Body of pancreas (tissue), 4 donors: Measurements from ENCODE around the gene PPP2R5A. TPM values are rescaled to one million over a fixed set of nuclear protein-coding genes. Genes with fewer than 3 reads are reported as not detected.
A peak's percentile ranks its signal among the peaks of the same experiment; 100 is the strongest.

Experiments
- ATAC-seq: fragments of 150-250 bp; one replicate; pipeline ENCODE4 v1.9.1; 2016
- DNase-seq, 4 donors: peaks; one replicate each; pipeline ENCODE4 v3.0.0-alpha.2; 2019
- H3K27ac ChIP-seq, 4 donors: fragments of 200-600 bp; sonication (generic); 1 replicate in 3 of 4; 2 replicates in 1 of 4; pipeline versions ENCODE4 v1.5.1 to v1.6.1; 2016 to 2019; ENCODE audit warnings: mild to moderate bottlenecking in 1 of 4, mixed read lengths in 1 of 4, moderate library complexity in 1 of 4
- H3K27me3 ChIP-seq, 2 donors: fragments of 200-600 bp; sonication (generic); one replicate each; pipeline ENCODE4 v1.6.0; 2016; ENCODE audit warnings: mild to moderate bottlenecking in 1 of 2
- H3K36me3 ChIP-seq, 2 donors: fragments of 200-600 bp; sonication (generic); replicated peaks in 1 of 2; 2 replicates each; pipeline ENCODE4 v1.5.1; 2016; ENCODE audit warnings: low read depth in 2 of 2; ENCODE audit not compliant: insufficient read depth in 1 of 2
- H3K4me1 ChIP-seq: fragments of 200-600 bp; sonication (generic); one replicate; pipeline ENCODE4 v1.6.0; 2016
- H3K4me3 ChIP-seq, 2 donors: fragments of 200-600 bp; sonication (generic); 1 replicate in 1 of 2; 2 replicates in 1 of 2; pipeline ENCODE4 v1.5.1; 2016 to 2019
- H3K9me3 ChIP-seq, 3 donors: fragments of 200-600 bp; sonication (generic); 1 replicate in 2 of 3; 2 replicates in 1 of 3; pipeline ENCODE4 v1.5.1; 2016
- CTCF ChIP-seq, 7 experiments: fragments of 450-650 bp in 4 of 7; fragments of 200-600 bp in 3 of 7; sonication (generic) in 3 of 7; IDR thresholded peaks; one replicate each; pipeline ENCODE4 v1.5.1; 2016 to 2019; ENCODE audit warnings: antibody characterized with exemption in 7 of 7
- POLR2A ChIP-seq, 3 donors: fragments of 450-650 bp; IDR thresholded peaks; one replicate each; pipeline ENCODE4 v1.6.1; 2016; ENCODE audit warnings: antibody characterized with exemption in 3 of 3, mild to moderate bottlenecking in 2 of 3
- WGBS, 2 donors: methylation state at CpG; one replicate each; pipeline ENCODE4 v1.1.5; 2017; 5-methylcytosine and 5-hydroxymethylcytosine counted together
- intact Hi-C: fragments of 100-400 bp; cut with DNase I; formaldehyde crosslinking; loops from one replicate; pipeline ENCODE4 v1.15.1; 2023
- total RNA-seq, 2 donors: library from RNA; depleted of rRNA; stranded (reverse); fragments of >200 nt; gene quantifications; one replicate each; pipeline ENCODE4 v1.1.0, GENCODE V29; 2016

The PPP2R5A gene
- total RNA-seq, 2 donors from 2014 or later, result 30.3 to 32.7 TPM

GRCh38 chr1:212238552-212238951 is 46.7 kb upstream of the PPP2R5A start:
- Histone ChIP-seq H3K4me1 (peaks cover 58% of the 10 kb centered on the region), H3K9me3 (no peaks in the 10 kb centered on the region), H3K27ac (peak overlapping the region; percentile 13 to 73 (median 56)), H3K36me3 (no peaks in the 10 kb centered on the region), H3K4me3 (no peak overlapping the region), H3K27me3 (no peaks in the 10 kb centered on the region)
- TF ChIP-seq CTCF (IDR thresholded peaks at IDR 0.05) (no peak), POLR2A (IDR thresholded peaks at IDR 0.05) (no peak)
- DNase-seq (peak in 3 of 4 donors; percentile 53 to 61 (median 53)), ATAC-seq (peak; percentile 63)
- intact Hi-C loops, result no loop called here
- 19 to 30% methylated on average over 4 of the region's 4 CpGs for WGBS, 2 donors

- TF ChIP-seq POLR2A (IDR thresholded peaks at IDR 0.05) (no peak), CTCF (IDR thresholded peaks at IDR 0.05) (no peak)
- intact Hi-C loops, result no loop called here
- no peak for DNase-seq
- no peak overlapping the region for H3K27ac ChIP-seq
- 83 to 88% methylated on average over 2 of the region's 2 CpGs for WGBS, 2 donors
- H3K4me1 ChIP-seq, result peaks cover 43% of the 10 kb centered on the region
- no peak overlapping the region for H3K4me3 ChIP-seq
- no peaks in the 10 kb centered on the region for H3K27me3 ChIP-seq
- H3K9me3 ChIP-seq, result no peaks in the 10 kb centered on the region
- no peak for ATAC-seq
- no peaks in the 10 kb centered on the region for H3K36me3 ChIP-seq
These were observed 43.7 kb upstream of the PPP2R5A start for GRCh38 chr1:212241501-212241900.

- Histone ChIP-seq H3K36me3 (no peaks in the 10 kb centered on the region), H3K27me3 (no peaks in the 10 kb centered on the region), H3K4me1 (peaks cover 39% of the 10 kb centered on the region), H3K9me3 (no peaks in the 10 kb centered on the region), H3K27ac (peak overlapping the region in 2 of 4 donors; percentile 42 to 52), H3K4me3 (no peak overlapping the region)
- WGBS, 2 donors, result 94 to 95% methylated on average over 4 of the region's 4 CpGs
- ATAC-seq (no peak), DNase-seq (no peak)
- TF ChIP-seq POLR2A (IDR thresholded peaks at IDR 0.05), result no peak
- TF ChIP-seq CTCF (IDR thresholded peaks at IDR 0.05), result no peak
- intact Hi-C loops, result no loop called here
These were observed 43.3 kb upstream of the PPP2R5A start for GRCh38 chr1:212241957-212242287.

- intact Hi-C loops, result no loop called here
- no peaks in the 10 kb centered on the region for H3K27me3 ChIP-seq
- DNase-seq (no peak), ATAC-seq (peak; percentile 19)
- H3K27ac ChIP-seq, result peak overlapping the region in 2 of 4 donors; percentile 42 to 52
- H3K36me3 ChIP-seq, result no peaks in the 10 kb centered on the region
- no peak for TF ChIP-seq POLR2A (IDR thresholded peaks at IDR 0.05)
- H3K4me1 ChIP-seq, result peaks cover 34% of the 10 kb centered on the region
- H3K9me3 ChIP-seq, result no peaks in the 10 kb centered on the region
- 43 to 55% methylated on average over 11 of the region's 11 CpGs for WGBS, 2 donors
- H3K4me3 ChIP-seq, result no peak overlapping the region
These were observed 42.8 kb upstream of the PPP2R5A start for GRCh38 chr1:212242288-212242984.

- no peaks in the 10 kb centered on the region for H3K27me3 ChIP-seq
- H3K4me1 ChIP-seq, result peaks cover 29% of the 10 kb centered on the region
- intact Hi-C loops, result no loop called here
- no peak for TF ChIP-seq CTCF (IDR thresholded peaks at IDR 0.05)
- no peak for TF ChIP-seq POLR2A (IDR thresholded peaks at IDR 0.05)
- no peak for DNase-seq
- no peaks in the 10 kb centered on the region for H3K36me3 ChIP-seq
- WGBS, 2 donors, result 83 to 100% methylated on average over 1 of the region's 1 CpG
- H3K4me3 ChIP-seq, result no peak overlapping the region
- peak overlapping the region in 2 of 4 donors; percentile 42 to 52 for H3K27ac ChIP-seq
- no peak for ATAC-seq
- no peaks in the 10 kb centered on the region for H3K9me3 ChIP-seq
These were observed 42.3 kb upstream of the PPP2R5A start for GRCh38 chr1:212242985-212243308.
